Astrocyte (in vitro differentiated cells and primary cell): ENCODE results near the gene PCP4L1. TPM values are rescaled to one million over a fixed set of nuclear protein-coding genes. Genes with fewer than 3 reads are reported as not detected.
A peak's percentile ranks its signal among the peaks of the same experiment; 100 is the strongest.

Experiments used
- DNase-seq: peaks from one replicate; pipeline ENCODE4 v3.0.0-alpha.2; 2010; ENCODE audit warnings: low read depth
- FAIRE-seq: peaks from 2 replicates; lab custom pipeline; 2011; peaks lifted over from hg19 to GRCh38; lab: Jason Lieb, UNC
- H2AFZ ChIP-seq: 2 replicates; pipeline ENCODE4 v1.6.0; 2012; ENCODE audit warnings: low read depth, low read length, inconsistent platforms
- H3K27ac ChIP-seq: 2 replicates; pipeline ENCODE4 v1.5.1; 2011; ENCODE audit warnings: low read depth, low read length, inconsistent platforms
- H3K27me3 ChIP-seq: 2 replicates; pipeline ENCODE4 v1.6.0; 2011; ENCODE audit warnings: low read length, inconsistent platforms; ENCODE audit not compliant: insufficient read depth
- H3K36me3 ChIP-seq: 2 replicates; pipeline ENCODE4 v1.5.1; 2011; ENCODE audit warnings: low read length, inconsistent platforms; ENCODE audit not compliant: insufficient read depth
- H3K4me1 ChIP-seq: 2 replicates; pipeline ENCODE4 v1.5.1; 2011; ENCODE audit warnings: low read length, inconsistent platforms; ENCODE audit not compliant: insufficient read depth
- H3K4me2 ChIP-seq: 2 replicates; pipeline ENCODE4 v1.6.0; 2012; ENCODE audit warnings: low read length, inconsistent platforms
- H3K4me3 ChIP-seq: 2 replicates; pipeline ENCODE4 v1.5.1; 2011; ENCODE audit warnings: low read depth, mild to moderate bottlenecking, low read length, inconsistent platforms; ENCODE audit not compliant: insufficient read depth
- H3K79me2 ChIP-seq: 2 replicates; pipeline ENCODE4 v1.6.0; 2012; ENCODE audit warnings: mild to moderate bottlenecking, low read length, inconsistent platforms; ENCODE audit not compliant: insufficient read depth
- H3K9ac ChIP-seq: 2 replicates; pipeline ENCODE4 v1.6.0; 2012; ENCODE audit warnings: mild to moderate bottlenecking, low read length, inconsistent platforms
- H3K9me3 ChIP-seq: 2 replicates; pipeline ENCODE4 v1.5.1; 2012; ENCODE audit warnings: low read depth, mild to moderate bottlenecking, low read length, inconsistent platforms; ENCODE audit not compliant: insufficient read depth
- H4K20me1 ChIP-seq: 2 replicates; pipeline ENCODE4 v1.6.0; 2012; ENCODE audit warnings: low read length, inconsistent platforms; ENCODE audit not compliant: insufficient read depth
- H3K27ac Mint-ChIP-seq: one replicate; pipeline ENCODE4 v1.8.0; 2021; ENCODE audit warnings: mild to moderate bottlenecking, mixed read lengths; ENCODE audit not compliant: unreplicated experiment
- H3K27me3 Mint-ChIP-seq: one replicate; pipeline ENCODE4 v1.8.0; 2021; ENCODE audit warnings: low read depth, mixed read lengths; ENCODE audit not compliant: unreplicated experiment
- H3K36me3 Mint-ChIP-seq: one replicate; pipeline ENCODE4 v1.8.0; 2021; ENCODE audit warnings: low read depth, mixed read lengths; ENCODE audit not compliant: unreplicated experiment
- H3K4me1 Mint-ChIP-seq: one replicate; pipeline ENCODE4 v1.8.0; 2021; ENCODE audit warnings: low read depth, mixed read lengths; ENCODE audit not compliant: unreplicated experiment
- H3K4me3 Mint-ChIP-seq: one replicate; pipeline ENCODE4 v1.8.0; 2021; ENCODE audit warnings: mild to moderate bottlenecking, moderate library complexity, mixed read lengths; ENCODE audit not compliant: unreplicated experiment
- H3K9me3 Mint-ChIP-seq: one replicate; pipeline ENCODE4 v1.8.0; 2021; ENCODE audit warnings: mild to moderate bottlenecking, mixed read lengths; ENCODE audit not compliant: unreplicated experiment
- EZH2 ChIP-seq: IDR thresholded peaks from 2 replicates; pipeline ENCODE4 v1.6.1; 2012; ENCODE audit warnings: mild to moderate bottlenecking, low read length, inconsistent platforms; ENCODE audit not compliant: insufficient read depth
- total RNA-seq: library from RNA; stranded (reverse); gene quantifications from 2 replicates; pipeline ENCODE4 v1.2.1, GENCODE V29; 2021
- TF ChIP-seq, protein P1 (sequence below): IDR thresholded peaks from 2 replicates; pipeline ENCODE4 v1.5.1; 2011; ENCODE audit warnings: low read depth, mild to moderate bottlenecking, inconsistent platforms, low read length, moderate library complexity; ENCODE audit not compliant: insufficient read depth

The PCP4L1 gene
- total RNA-seq, 1 donor from 2014 or later, result not detected

DNA sequence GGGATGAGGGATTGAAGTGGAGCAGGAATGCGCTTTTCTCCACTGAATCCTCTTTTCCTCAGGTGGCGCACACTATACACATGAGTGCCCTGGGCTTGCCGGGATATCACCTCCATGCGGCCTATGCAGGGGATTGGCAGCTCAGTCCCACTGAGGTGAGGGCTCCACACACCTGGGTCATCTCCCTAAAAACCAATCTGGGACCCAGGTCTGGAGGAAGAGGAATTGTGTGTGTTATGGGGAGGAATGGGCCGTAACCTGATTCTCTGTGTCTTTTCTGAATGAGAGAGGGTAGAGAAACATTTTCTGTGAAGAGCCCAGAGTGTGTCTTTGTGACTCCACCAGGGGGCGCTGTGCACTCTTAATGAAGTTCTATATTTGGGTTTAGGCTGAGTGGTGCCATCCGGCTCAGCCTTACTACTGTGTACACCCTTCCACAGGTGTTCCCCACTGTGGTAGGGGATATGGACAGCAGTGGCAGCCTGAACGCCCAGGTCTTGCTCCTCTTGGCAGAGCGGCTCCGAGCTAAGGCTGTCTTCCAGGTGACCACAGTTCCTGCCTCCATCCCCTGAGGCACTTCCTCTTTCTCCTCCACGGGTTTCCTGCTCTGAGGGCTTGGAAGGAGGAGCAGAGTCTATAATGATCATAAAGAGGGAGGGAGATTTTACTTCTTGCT is 31.2 kb upstream of the PCP4L1 start:
- Histone ChIP-seq H3K9ac (peak overlapping the region; percentile 93), H3K27ac (no peak overlapping the region), H2AFZ (peak overlapping the region; percentile 19), H3K27me3 (no peaks in the 10 kb centered on the region), H3K79me2 (peaks cover 8% of the 10 kb centered on the region), H3K4me1 (peaks cover 11% of the 10 kb centered on the region), H3K4me2 (peak overlapping the region; percentile 95), H3K9me3 (no peaks in the 10 kb centered on the region), H4K20me1 (no peaks in the 10 kb centered on the region), H3K36me3 (peaks cover 12% of the 10 kb centered on the region), H3K4me3 (peak overlapping the region; percentile 91)
- peaks cover 15% of the 10 kb centered on the region for H3K4me1 Mint-ChIP-seq
- peak overlapping the region; percentile 100 for H3K4me3 Mint-ChIP-seq
- peak; percentile 36 for DNase-seq
- peaks cover 14% of the 10 kb centered on the region for H3K36me3 Mint-ChIP-seq
- H3K27me3 Mint-ChIP-seq, result peaks cover 7% of the 10 kb centered on the region
- H3K9me3 Mint-ChIP-seq, result no peaks in the 10 kb centered on the region
- no peak for TF ChIP-seq EZH2
- TF ChIP-seq, protein P1, sequence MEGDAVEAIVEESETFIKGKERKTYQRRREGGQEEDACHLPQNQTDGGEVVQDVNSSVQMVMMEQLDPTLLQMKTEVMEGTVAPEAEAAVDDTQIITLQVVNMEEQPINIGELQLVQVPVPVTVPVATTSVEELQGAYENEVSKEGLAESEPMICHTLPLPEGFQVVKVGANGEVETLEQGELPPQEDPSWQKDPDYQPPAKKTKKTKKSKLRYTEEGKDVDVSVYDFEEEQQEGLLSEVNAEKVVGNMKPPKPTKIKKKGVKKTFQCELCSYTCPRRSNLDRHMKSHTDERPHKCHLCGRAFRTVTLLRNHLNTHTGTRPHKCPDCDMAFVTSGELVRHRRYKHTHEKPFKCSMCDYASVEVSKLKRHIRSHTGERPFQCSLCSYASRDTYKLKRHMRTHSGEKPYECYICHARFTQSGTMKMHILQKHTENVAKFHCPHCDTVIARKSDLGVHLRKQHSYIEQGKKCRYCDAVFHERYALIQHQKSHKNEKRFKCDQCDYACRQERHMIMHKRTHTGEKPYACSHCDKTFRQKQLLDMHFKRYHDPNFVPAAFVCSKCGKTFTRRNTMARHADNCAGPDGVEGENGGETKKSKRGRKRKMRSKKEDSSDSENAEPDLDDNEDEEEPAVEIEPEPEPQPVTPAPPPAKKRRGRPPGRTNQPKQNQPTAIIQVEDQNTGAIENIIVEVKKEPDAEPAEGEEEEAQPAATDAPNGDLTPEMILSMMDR, result peak; percentile 85
- no peak for FAIRE-seq
- H3K27ac Mint-ChIP-seq, result peak overlapping the region; percentile 30

DNA sequence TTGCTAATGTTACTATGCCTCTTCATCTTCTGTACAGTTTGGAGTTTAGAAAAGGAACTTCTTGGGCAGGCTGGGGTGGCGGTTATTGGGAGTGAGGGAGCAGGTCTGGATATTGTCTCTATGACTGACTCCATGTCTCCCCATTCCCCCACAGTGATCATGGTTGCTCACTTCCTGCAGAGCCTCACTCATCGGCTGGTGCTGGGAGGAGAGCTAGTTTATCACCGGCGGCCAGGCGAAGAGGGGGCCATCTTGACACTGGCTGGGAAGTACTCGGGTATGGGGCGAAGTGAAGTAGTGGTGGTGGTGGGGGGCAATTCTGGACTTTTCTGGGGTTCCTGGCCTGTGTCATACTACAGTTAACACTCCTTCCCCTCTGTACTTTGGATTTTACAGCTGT is 30.5 kb upstream of the PCP4L1 start:
- Mint-ChIP-seq H3K4me1 (peaks cover 15% of the 10 kb centered on the region), H3K27ac (no peak overlapping the region), H3K36me3 (peaks cover 14% of the 10 kb centered on the region), H3K9me3 (no peaks in the 10 kb centered on the region), H3K4me3 (no peak overlapping the region), H3K27me3 (peaks cover 4% of the 10 kb centered on the region)
- no peak for DNase-seq
- Histone ChIP-seq H3K79me2 (peaks cover 8% of the 10 kb centered on the region), H3K4me1 (peaks cover 11% of the 10 kb centered on the region), H3K4me3 (no peak overlapping the region), H3K4me2 (peak overlapping the region; percentile 95), H4K20me1 (no peaks in the 10 kb centered on the region), H3K27me3 (no peaks in the 10 kb centered on the region), H2AFZ (no peak overlapping the region), H3K9me3 (no peaks in the 10 kb centered on the region), H3K9ac (peak overlapping the region; percentile 13), H3K27ac (no peak overlapping the region), H3K36me3 (peaks cover 12% of the 10 kb centered on the region)
- no peak for TF ChIP-seq EZH2
- TF ChIP-seq, protein P1, result no peak
- FAIRE-seq, result no peak

DNA sequence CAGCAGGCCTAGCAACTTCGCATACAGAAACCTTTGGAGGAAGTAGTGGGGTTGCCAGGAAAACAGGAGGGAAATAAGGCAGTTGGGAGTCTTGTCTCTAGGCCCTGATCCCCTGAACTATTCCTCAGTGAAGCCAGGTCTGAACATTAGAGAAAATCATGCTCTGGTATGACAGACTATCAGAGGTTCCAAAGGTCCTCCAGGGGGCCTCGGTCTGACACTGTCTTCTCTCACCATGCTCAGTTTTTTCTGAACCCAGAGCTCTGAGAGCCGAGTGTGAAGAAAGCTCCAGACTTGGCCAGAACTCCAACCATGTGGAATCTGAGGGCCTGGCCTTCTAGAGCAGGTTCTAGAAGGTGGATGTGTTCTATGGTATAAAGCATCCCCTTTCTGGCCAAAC is 28.6 kb upstream of the PCP4L1 start:
- H3K4me1 Mint-ChIP-seq, result peaks cover 17% of the 10 kb centered on the region
- Histone ChIP-seq H3K4me3 (no peak overlapping the region), H2AFZ (no peak overlapping the region), H3K27ac (no peak overlapping the region), H3K9ac (no peak overlapping the region), H3K79me2 (peaks cover 8% of the 10 kb centered on the region), H3K4me1 (peaks cover 11% of the 10 kb centered on the region), H3K36me3 (peaks cover 12% of the 10 kb centered on the region), H3K27me3 (no peaks in the 10 kb centered on the region), H3K4me2 (no peak overlapping the region), H3K9me3 (no peaks in the 10 kb centered on the region), H4K20me1 (no peaks in the 10 kb centered on the region)
- no peak for FAIRE-seq
- TF ChIP-seq EZH2, result no peak
- TF ChIP-seq, protein P1, result no peak
- no peak overlapping the region for H3K4me3 Mint-ChIP-seq
- no peaks in the 10 kb centered on the region for H3K9me3 Mint-ChIP-seq
- H3K36me3 Mint-ChIP-seq, result peaks cover 14% of the 10 kb centered on the region
- no peaks in the 10 kb centered on the region for H3K27me3 Mint-ChIP-seq
- H3K27ac Mint-ChIP-seq, result no peak overlapping the region
- no peak for DNase-seq
